Tibial artery (tissue), 4 donors: ENCODE data around the gene COMMD4.

Experiments
- DNase-seq, 2 donors: peaks; one replicate each; pipeline ENCODE4 v3.0.0-alpha.2; 2019
- H3K27ac ChIP-seq, 2 donors: fragments of 200-600 bp; sonication (generic) in 1 of 2; 1 replicate in 1 of 2; 2 replicates in 1 of 2; pipeline ENCODE4 v1.5.1; 2018 to 2019; ENCODE audit warnings: mild to moderate bottlenecking in 1 of 2
- H3K27me3 ChIP-seq, 2 donors: fragments of 200-600 bp; sonication (generic) in 1 of 2; one replicate each; pipeline versions ENCODE4 v1.5.1 to v1.6.0; 2016 to 2019
- H3K36me3 ChIP-seq, 3 donors: fragments of 200-600 bp; sonication (generic) in 2 of 3; one replicate each; pipeline ENCODE4 v1.5.1; 2016 to 2019; ENCODE audit warnings: mild to moderate bottlenecking in 2 of 3
- H3K4me1 ChIP-seq, 4 donors: fragments of 200-600 bp; sonication (generic) in 2 of 4; 1 replicate in 3 of 4; 2 replicates in 1 of 4; pipeline ENCODE4 v1.5.1; 2016 to 2019
- H3K4me3 ChIP-seq, 2 donors: fragments of 200-600 bp; sonication (generic) in 1 of 2; 1 replicate in 1 of 2; 2 replicates in 1 of 2; pipeline ENCODE4 v1.5.1; 2018 to 2019; ENCODE audit warnings: mild to moderate bottlenecking in 2 of 2
- H3K9me3 ChIP-seq, 3 donors: fragments of 200-600 bp; sonication (generic) in 1 of 3; one replicate each; pipeline ENCODE4 v1.5.1; 2016 to 2019
- intact Hi-C: fragments of 100-400 bp; cut with DNase I; formaldehyde crosslinking; loops from one replicate; pipeline ENCODE4 v1.15.0; 2023; ENCODE audit warnings: low total_unique reads
- TF ChIP-seq, protein P1 (sequence below), 2 experiments: fragments of 200-600 bp in 1 of 2; fragments of 450-650 bp in 1 of 2; IDR thresholded peaks; one replicate each; pipeline ENCODE4 v1.5.1; 2017 to 2019; ENCODE audit warnings: antibody characterized with exemption in 2 of 2, mild to moderate bottlenecking in 1 of 2, moderate library complexity in 1 of 2

The COMMD4 gene

GRCh38 chr15:75321711-75322110 is 14.2 kb upstream of the COMMD4 start:
- DNase-seq, result no peak
- TF ChIP-seq, protein P1, sequence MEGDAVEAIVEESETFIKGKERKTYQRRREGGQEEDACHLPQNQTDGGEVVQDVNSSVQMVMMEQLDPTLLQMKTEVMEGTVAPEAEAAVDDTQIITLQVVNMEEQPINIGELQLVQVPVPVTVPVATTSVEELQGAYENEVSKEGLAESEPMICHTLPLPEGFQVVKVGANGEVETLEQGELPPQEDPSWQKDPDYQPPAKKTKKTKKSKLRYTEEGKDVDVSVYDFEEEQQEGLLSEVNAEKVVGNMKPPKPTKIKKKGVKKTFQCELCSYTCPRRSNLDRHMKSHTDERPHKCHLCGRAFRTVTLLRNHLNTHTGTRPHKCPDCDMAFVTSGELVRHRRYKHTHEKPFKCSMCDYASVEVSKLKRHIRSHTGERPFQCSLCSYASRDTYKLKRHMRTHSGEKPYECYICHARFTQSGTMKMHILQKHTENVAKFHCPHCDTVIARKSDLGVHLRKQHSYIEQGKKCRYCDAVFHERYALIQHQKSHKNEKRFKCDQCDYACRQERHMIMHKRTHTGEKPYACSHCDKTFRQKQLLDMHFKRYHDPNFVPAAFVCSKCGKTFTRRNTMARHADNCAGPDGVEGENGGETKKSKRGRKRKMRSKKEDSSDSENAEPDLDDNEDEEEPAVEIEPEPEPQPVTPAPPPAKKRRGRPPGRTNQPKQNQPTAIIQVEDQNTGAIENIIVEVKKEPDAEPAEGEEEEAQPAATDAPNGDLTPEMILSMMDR (IDR thresholded peaks at IDR 0.05), result no peak
- H3K36me3 ChIP-seq, result no peaks in the 10 kb centered on the region
- no peaks in the 10 kb centered on the region for H3K27me3 ChIP-seq
- no peak overlapping the region for H3K4me3 ChIP-seq
- intact Hi-C loops, result loop anchor here (5.0 kb wide), 1 partner anchor 349 kb away; no protein-coding TSS in a partner anchor
- H3K4me1 ChIP-seq, result no peaks in the 10 kb centered on the region
- no peaks in the 10 kb centered on the region for H3K9me3 ChIP-seq
- H3K27ac ChIP-seq, result no peak overlapping the region

DNA sequence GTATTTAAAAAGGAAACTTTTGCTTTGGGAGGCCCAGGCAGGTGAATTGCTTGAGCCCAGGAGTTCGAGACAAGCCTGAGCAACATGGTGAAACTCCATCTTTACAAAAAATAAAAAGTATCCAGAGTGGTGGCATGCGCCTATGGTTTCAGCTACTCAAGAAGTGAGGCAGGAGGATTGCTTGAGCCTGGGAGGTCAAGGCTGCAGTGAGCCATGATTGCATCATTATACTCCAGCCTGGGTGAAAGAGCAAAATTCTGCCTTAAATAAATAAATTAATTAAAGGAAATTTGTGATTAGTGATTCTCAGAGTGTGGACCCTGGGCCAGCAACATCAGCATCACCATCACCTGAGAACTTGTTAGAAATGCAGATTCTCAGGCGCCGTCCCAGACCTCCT is 9.9 kb upstream of the COMMD4 start:
- no peak overlapping the region for H3K4me3 ChIP-seq
- TF ChIP-seq, protein P1 (IDR thresholded peaks at IDR 0.05), result no peak
- no peak overlapping the region for H3K27ac ChIP-seq
- H3K27me3 ChIP-seq, result no peaks in the 10 kb centered on the region
- no peak for DNase-seq
- no peaks in the 10 kb centered on the region for H3K36me3 ChIP-seq
- H3K9me3 ChIP-seq, result no peaks in the 10 kb centered on the region
- no peaks in the 10 kb centered on the region for H3K4me1 ChIP-seq
- intact Hi-C loops, result no loop called here

DNA sequence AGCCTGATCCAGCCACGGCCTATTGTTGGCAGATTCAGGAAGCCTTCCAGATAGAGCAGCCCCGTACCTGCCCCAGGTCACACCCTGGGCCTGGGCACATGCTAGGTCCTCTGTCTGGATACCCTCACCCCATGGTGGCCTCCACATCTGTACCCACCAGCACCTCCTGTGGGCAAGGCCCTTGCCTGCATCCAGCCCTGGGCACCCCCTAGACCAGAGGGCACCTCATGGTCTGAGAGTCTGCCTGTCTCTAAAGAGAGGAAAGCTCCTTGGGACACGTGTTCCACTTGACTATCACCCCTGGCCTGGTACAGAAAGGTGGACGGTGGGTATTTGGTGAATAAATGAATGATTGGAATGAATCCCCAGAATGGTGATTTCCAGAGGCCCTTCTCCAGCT is 8.9 kb upstream of the COMMD4 start:
- H3K27me3 ChIP-seq, result no peaks in the 10 kb centered on the region
- intact Hi-C loops, result no loop called here
- TF ChIP-seq, protein P1 (IDR thresholded peaks at IDR 0.05), result no peak
- no peaks in the 10 kb centered on the region for H3K36me3 ChIP-seq
- no peak overlapping the region for H3K27ac ChIP-seq
- H3K9me3 ChIP-seq, result no peaks in the 10 kb centered on the region
- no peak overlapping the region for H3K4me3 ChIP-seq
- H3K4me1 ChIP-seq, result no peaks in the 10 kb centered on the region
- DNase-seq, result no peak

- TF ChIP-seq, protein P1 (IDR thresholded peaks at IDR 0.05), result no peak
- Histone ChIP-seq H3K4me3 (no peak overlapping the region), H3K36me3 (no peaks in the 10 kb centered on the region), H3K9me3 (no peaks in the 10 kb centered on the region), H3K27ac (no peak overlapping the region), H3K27me3 (no peaks in the 10 kb centered on the region), H3K4me1 (no peaks in the 10 kb centered on the region)
- intact Hi-C loops, result no loop called here
- DNase-seq, result no peak
These were observed 8.4 kb upstream of the COMMD4 start for GRCh38 chr15:75327491-75327890.

DNA sequence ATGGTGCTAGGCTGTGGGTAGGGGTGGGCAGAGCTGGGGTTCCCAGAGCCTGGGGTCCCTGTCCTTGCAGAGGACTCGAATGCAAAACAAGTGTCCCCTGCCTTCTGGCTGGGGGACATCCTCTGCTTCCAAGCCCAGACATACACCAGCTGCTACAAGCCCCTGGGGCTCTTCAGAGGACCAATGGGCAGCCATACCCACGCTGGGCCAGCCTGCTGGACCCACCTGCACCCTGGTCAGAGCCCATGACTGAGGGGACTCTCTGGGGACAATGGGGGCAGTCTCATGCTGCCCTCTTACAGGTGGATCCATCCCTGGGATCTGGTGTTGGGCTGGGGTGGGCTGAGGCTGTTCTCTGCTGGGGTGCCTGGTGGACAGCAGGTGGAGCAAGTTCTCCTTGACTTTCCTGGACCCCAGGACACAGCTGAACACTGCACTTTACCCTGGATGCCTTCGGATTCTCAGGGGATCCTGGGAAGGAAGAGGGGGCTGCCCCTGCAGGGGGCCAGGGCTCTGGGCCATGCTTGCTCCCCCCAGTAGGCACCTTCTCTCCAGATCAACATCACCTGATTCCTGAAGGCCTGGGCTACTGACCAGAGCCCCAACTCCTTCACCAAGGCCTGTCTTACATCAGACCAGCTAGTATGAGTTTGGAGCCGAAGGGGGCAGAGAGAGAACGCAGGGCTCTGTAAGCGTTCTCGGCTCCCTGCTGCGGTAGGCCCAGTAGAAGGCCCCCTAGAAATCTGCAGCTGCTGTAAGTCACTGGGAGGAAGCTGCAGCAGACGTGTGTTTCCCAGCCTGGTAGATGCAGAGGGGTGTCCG is 7.2 kb upstream of the COMMD4 start:
- Histone ChIP-seq H3K27me3 (no peaks in the 10 kb centered on the region), H3K36me3 (no peaks in the 10 kb centered on the region), H3K27ac (no peak overlapping the region), H3K4me1 (no peaks in the 10 kb centered on the region), H3K4me3 (no peak overlapping the region), H3K9me3 (no peaks in the 10 kb centered on the region)
- intact Hi-C loops, result no loop called here
- TF ChIP-seq, protein P1 (IDR thresholded peaks at IDR 0.05), result no peak
- DNase-seq, result no peak
